Fibroblast of mammary gland (primary cell): ENCODE measurements around the gene SLC1A1.

Experiments used
- DNase-seq: peaks from one replicate; pipeline ENCODE4 v3.0.0-alpha.2; 2010; ENCODE audit warnings: low read depth
- H3K4me3 ChIP-seq: 2 replicates; pipeline ENCODE4 v1.5.1; 2011; ENCODE audit warnings: low read depth, mild to moderate bottlenecking, low read length, moderate library complexity; ENCODE audit not compliant: control insufficient read depth
- CTCF ChIP-seq: conservative IDR thresholded peaks from 2 replicates; pipeline ENCODE4 v1.5.1; 2011; ENCODE audit warnings: low read depth, low read length, inconsistent platforms; ENCODE audit not compliant: control insufficient read depth, insufficient read depth

The SLC1A1 gene

GRCh38 chr9:4583001-4583400 lies 92.7 kb downstream of the SLC1A1 start:
- no peak overlapping the region for H3K4me3 ChIP-seq
- no peak for TF ChIP-seq CTCF
- DNase-seq = no peak

GRCh38 chr9:4584636-4585035 lies 94.4 kb downstream of the SLC1A1 start:
- no peak overlapping the region for H3K4me3 ChIP-seq
- DNase-seq = no peak
- no peak for TF ChIP-seq CTCF

GRCh38 chr9:4585135-4585534 lies 94.9 kb downstream of the SLC1A1 start:
- TF ChIP-seq CTCF = no peak

GRCh38 chr9:4588721-4589120 lies 98.5 kb downstream of the SLC1A1 start:
- no peak overlapping the region for H3K4me3 ChIP-seq
- DNase-seq = no peak
- no peak for TF ChIP-seq CTCF

More at GRCh38 chr9:4585135-4585534, 94.9 kb downstream of the SLC1A1 start:
- no peak overlapping the region for H3K4me3 ChIP-seq
- no peak for DNase-seq

- TF ChIP-seq CTCF = no peak
- no peak for DNase-seq
- H3K4me3 ChIP-seq = no peak overlapping the region
Observed at GRCh38 chr9:4590430-4591122, 100.3 kb downstream of the SLC1A1 start.

- DNase-seq = no peak
- no peak for TF ChIP-seq CTCF
- no peak overlapping the region for H3K4me3 ChIP-seq
Observed at GRCh38 chr9:4591123-4591500, 100.8 kb downstream of the SLC1A1 start.

GRCh38 chr9:4592295-4592694 lies 102.0 kb downstream of the SLC1A1 start:
- no peak for DNase-seq
- no peak overlapping the region for H3K4me3 ChIP-seq
- no peak for TF ChIP-seq CTCF
